Retinal pigment epithelial cell (primary cell): ENCODE data around the gene FKRP.
A peak's percentile ranks its signal among the peaks of the same experiment; 100 is the strongest.
"Not testable (repeated sequence)": the region's sequence is repeated elsewhere in the genome, so short reads cannot be mapped to it uniquely, and the experiment has no call there.

Source experiments
- DNase-seq: peaks from one replicate; pipeline ENCODE4 v3.0.0-alpha.2; 2010; ENCODE audit warnings: low read depth
- H3K4me3 ChIP-seq: 2 replicates; pipeline ENCODE4 v1.5.1; 2011; ENCODE audit warnings: mild to moderate bottlenecking, low read length, control low read depth, moderate library complexity
- CTCF ChIP-seq: conservative IDR thresholded peaks from 2 replicates; pipeline ENCODE4 v1.5.1; 2011; ENCODE audit warnings: low read depth, low read length, control low read depth, inconsistent platforms

Gene FKRP

GRCh38 chr19:46760363-46760762, 14.5 kb downstream of the FKRP start:
- H3K4me3 ChIP-seq: no peak overlapping the region
- TF ChIP-seq CTCF: no peak
- no peak for DNase-seq

- DNase-seq, H3K4me3 ChIP-seq: not testable (repeated sequence)
Measured at GRCh38 chr19:46760897-46761296, 15.0 kb downstream of the FKRP start.

- TF ChIP-seq CTCF: no peak
- DNase-seq: no peak
- no peak overlapping the region for H3K4me3 ChIP-seq
Measured at GRCh38 chr19:46761418-46761831, 15.6 kb downstream of the FKRP start.

GRCh38 chr19:46762245-46762890, 16.5 kb downstream of the FKRP start:
- TF ChIP-seq CTCF: no peak
- DNase-seq: no peak
- H3K4me3 ChIP-seq: no peak overlapping the region

GRCh38 chr19:46764817-46765291, 19.0 kb downstream of the FKRP start:
- H3K4me3 ChIP-seq: no peak overlapping the region
- TF ChIP-seq CTCF: no peak
- no peak for DNase-seq

GRCh38 chr19:46766569-46767317, 20.9 kb downstream of the FKRP start:
- no peak for DNase-seq
- no peak overlapping the region for H3K4me3 ChIP-seq
- TF ChIP-seq CTCF: peak; percentile 84

- H3K4me3 ChIP-seq, DNase-seq: not testable (repeated sequence)
Measured at GRCh38 chr19:46768746-46769145, 22.9 kb downstream of the FKRP start.
